GM23338 (cell line): ENCODE results near the gene HCST.

ENCODE experiments used
- CREB1 ChIP-seq: fragments of 250-450 bp; sonication (Bioruptor Pico); IDR thresholded peaks from 2 replicates; pipeline ENCODE4 v1.5.0; 2020; ENCODE audit warnings: low read depth, mild to moderate bottlenecking, moderate library complexity
- ETS1 ChIP-seq: IDR thresholded peaks from 2 replicates; pipeline ENCODE4 v1.6.1; 2016; ENCODE audit warnings: antibody characterized with exemption
- EZH2 ChIP-seq: fragments of 200-600 bp; sonication (generic); IDR thresholded peaks from one replicate; pipeline ENCODE4 v1.8.0; 2017; ENCODE audit warnings: antibody characterized with exemption, mild to moderate bottlenecking, low read depth; ENCODE audit not compliant: unreplicated experiment
- EZH2phosphoT487 ChIP-seq: fragments of 200-600 bp; sonication (generic); IDR thresholded peaks from one replicate; pipeline ENCODE4 v1.8.1; 2018; ENCODE audit warnings: antibody characterized with exemption; ENCODE audit not compliant: unreplicated experiment
- JUNB ChIP-seq: IDR thresholded peaks from one replicate; pipeline ENCODE4 v1.6.1; 2016; ENCODE audit warnings: antibody characterized with exemption; ENCODE audit not compliant: unreplicated experiment
- NANOG ChIP-seq: IDR thresholded peaks from 2 replicates; pipeline ENCODE4 v1.6.1; 2016; ENCODE audit warnings: antibody characterized with exemption, borderline replicate concordance
- POLR2AphosphoS5 ChIP-seq: IDR thresholded peaks from 2 replicates; pipeline ENCODE4 v1.6.1; 2016; ENCODE audit warnings: antibody characterized with exemption, low read depth
- REST ChIP-seq: IDR thresholded peaks from one replicate; pipeline ENCODE4 v1.6.1; 2018; ENCODE audit warnings: antibody characterized with exemption; ENCODE audit not compliant: unreplicated experiment
- STAT1 ChIP-seq: IDR thresholded peaks from one replicate; pipeline ENCODE4 v1.6.1; 2016; ENCODE audit warnings: antibody characterized with exemption; ENCODE audit not compliant: unreplicated experiment
- ZNF114 ChIP-seq: fragments of 250-450 bp; sonication (Bioruptor Pico); IDR thresholded peaks from 2 replicates; pipeline ENCODE4 v1.5.0; 2020; ENCODE audit warnings: mild to moderate bottlenecking, moderate library complexity
- ZNF331 ChIP-seq: fragments of 250-450 bp; sonication (Bioruptor Pico); IDR thresholded peaks from 2 replicates; pipeline ENCODE4 v1.5.0; 2020; ENCODE audit warnings: low read depth, mild to moderate bottlenecking, moderate library complexity
- ZNF462 ChIP-seq: fragments of 250-450 bp; sonication (Bioruptor Pico); IDR thresholded peaks from 2 replicates; pipeline ENCODE4 v1.5.0; 2020; ENCODE audit warnings: mild to moderate bottlenecking, moderate library complexity
- TF ChIP-seq, protein P1 (sequence below), 2 experiments: fragments of 200-600 bp in 1 of 2; sonication (generic) in 1 of 2; conservative IDR thresholded peaks; 2 replicates each; pipeline versions ENCODE4 v1.5.1 to v1.6.1; 2016 to 2017; ENCODE audit warnings: antibody characterized with exemption in 2 of 2, low read depth in 2 of 2, mild to moderate bottlenecking in 2 of 2, moderate library complexity in 1 of 2

GRCh38 chr19:35932291-35932936 lies 30.1 kb downstream of the HCST start:
- TF ChIP-seq, protein P1, sequence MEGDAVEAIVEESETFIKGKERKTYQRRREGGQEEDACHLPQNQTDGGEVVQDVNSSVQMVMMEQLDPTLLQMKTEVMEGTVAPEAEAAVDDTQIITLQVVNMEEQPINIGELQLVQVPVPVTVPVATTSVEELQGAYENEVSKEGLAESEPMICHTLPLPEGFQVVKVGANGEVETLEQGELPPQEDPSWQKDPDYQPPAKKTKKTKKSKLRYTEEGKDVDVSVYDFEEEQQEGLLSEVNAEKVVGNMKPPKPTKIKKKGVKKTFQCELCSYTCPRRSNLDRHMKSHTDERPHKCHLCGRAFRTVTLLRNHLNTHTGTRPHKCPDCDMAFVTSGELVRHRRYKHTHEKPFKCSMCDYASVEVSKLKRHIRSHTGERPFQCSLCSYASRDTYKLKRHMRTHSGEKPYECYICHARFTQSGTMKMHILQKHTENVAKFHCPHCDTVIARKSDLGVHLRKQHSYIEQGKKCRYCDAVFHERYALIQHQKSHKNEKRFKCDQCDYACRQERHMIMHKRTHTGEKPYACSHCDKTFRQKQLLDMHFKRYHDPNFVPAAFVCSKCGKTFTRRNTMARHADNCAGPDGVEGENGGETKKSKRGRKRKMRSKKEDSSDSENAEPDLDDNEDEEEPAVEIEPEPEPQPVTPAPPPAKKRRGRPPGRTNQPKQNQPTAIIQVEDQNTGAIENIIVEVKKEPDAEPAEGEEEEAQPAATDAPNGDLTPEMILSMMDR (conservative IDR thresholded peaks at IDR 0.05; ENCODE audit: low read depth in 2 of 2), result no peak
- no peak for TF ChIP-seq STAT1
- no peak for TF ChIP-seq ETS1
- TF ChIP-seq EZH2, result no peak
- TF ChIP-seq REST, result no peak
- no peak for TF ChIP-seq EZH2phosphoT487
- TF ChIP-seq NANOG, result 0 out of 2 replicates have a peak, but pooled peaks have one; percentile 36
- no peak for TF ChIP-seq CREB1 (CRISPR knock-in tag)
- TF ChIP-seq POLR2AphosphoS5, result no peak
- TF ChIP-seq ZNF462 (CRISPR knock-in tag), result no peak
- TF ChIP-seq ZNF331 (CRISPR knock-in tag), result no peak
- no peak for TF ChIP-seq JUNB
- no peak for TF ChIP-seq ZNF114
